CD8-positive, alpha-beta memory T cell (primary cell): ENCODE measurements around the gene HLCS. TPM values are rescaled to one million over a fixed set of nuclear protein-coding genes. Genes with fewer than 3 reads are reported as not detected.

ENCODE experiments used
- CTCF ChIA-PET: fragments of 350-600 bp; sonication (Branson Sonifier 250); formaldehyde crosslinking; loops from one replicate; lab custom pipeline; 2021; ENCODE audit warnings: antibody characterized with exemption; lab: Charles Lee
- POLR2A ChIA-PET: fragments of 350-600 bp; sonication (Branson Sonifier 250); formaldehyde crosslinking; loops from one replicate; lab custom pipeline; 2021; ENCODE audit warnings: antibody characterized with exemption; lab: Charles Lee
- DNase-seq, 5 donors: peaks; one replicate each; pipeline versions ENCODE4 v3.0.0 to v3.0.0-alpha.2; 2020 to 2022; ENCODE audit warnings: mixed read lengths in 1 of 5
- H3K27ac ChIP-seq: one replicate; pipeline ENCODE4 v1.7.0; 2013; ENCODE audit warnings: low read depth, mild to moderate bottlenecking, low read length, moderate library complexity
- H3K27me3 ChIP-seq: 2 replicates; pipeline ENCODE4 v1.7.0; 2013; ENCODE audit warnings: low read length, mild to moderate bottlenecking; ENCODE audit not compliant: insufficient read depth, poor library complexity, severe bottlenecking
- H3K36me3 ChIP-seq: 2 replicates; pipeline ENCODE4 v1.7.0; 2013; ENCODE audit warnings: mild to moderate bottlenecking, low read length, moderate library complexity; ENCODE audit not compliant: insufficient read depth
- H3K4me1 ChIP-seq: 2 replicates; pipeline ENCODE4 v1.7.0; 2013; ENCODE audit warnings: mild to moderate bottlenecking, low read length, moderate library complexity; ENCODE audit not compliant: insufficient read depth
- H3K4me3 ChIP-seq: 2 replicates; pipeline ENCODE4 v1.7.0; 2013; ENCODE audit warnings: mild to moderate bottlenecking, low read length
- H3K9me3 ChIP-seq: 2 replicates; pipeline ENCODE4 v1.7.0; 2013; ENCODE audit warnings: mild to moderate bottlenecking, low read length
- H3K27ac Mint-ChIP-seq, 8 donors: one replicate each; pipeline ENCODE4 v1.8.0; 2020 to 2021; ENCODE audit warnings: mixed read lengths in 8 of 8, mild to moderate bottlenecking in 6 of 8, inconsistent platforms in 3 of 8, moderate library complexity in 3 of 8
- H3K27me3 Mint-ChIP-seq, 2 donors: one replicate each; pipeline ENCODE4 v1.8.0; 2020 to 2021; ENCODE audit warnings: mixed read lengths in 2 of 2, mild to moderate bottlenecking in 1 of 2, moderate library complexity in 1 of 2
- H3K36me3 Mint-ChIP-seq, 3 donors: one replicate each; pipeline ENCODE4 v1.8.0; 2020 to 2021; ENCODE audit warnings: mixed read lengths in 3 of 3, inconsistent platforms in 1 of 3, mild to moderate bottlenecking in 1 of 3
- H3K4me1 Mint-ChIP-seq, 3 donors: one replicate each; pipeline ENCODE4 v1.8.0; 2020 to 2021; ENCODE audit warnings: mixed read lengths in 3 of 3, inconsistent platforms in 1 of 3, mild to moderate bottlenecking in 1 of 3
- H3K4me3 Mint-ChIP-seq, 7 donors: one replicate each; pipeline ENCODE4 v1.8.0; 2020 to 2021; ENCODE audit warnings: mixed read lengths in 7 of 7, mild to moderate bottlenecking in 6 of 7, moderate library complexity in 4 of 7, inconsistent platforms in 2 of 7
- H3K9me3 Mint-ChIP-seq, 5 donors: one replicate each; pipeline ENCODE4 v1.8.0; 2020 to 2022; ENCODE audit warnings: mixed read lengths in 5 of 5, mild to moderate bottlenecking in 3 of 5, moderate library complexity in 2 of 5, inconsistent platforms in 1 of 5
- polyA plus RNA-seq: library from polyadenylated mRNA; unstranded; fragments of 300-500 nt; fragmentation: Illumina TruSeq; gene quantifications from one replicate; pipeline ENCODE4 v1.2.3, GENCODE V29; 2021
- total RNA-seq, 2 experiments: library from RNA; stranded (reverse); gene quantifications; one replicate each; pipeline ENCODE4 v1.2.3, GENCODE V29; 2021

HLCS gene
- total and polyA plus RNA-seq, 3 experiments from 2014 or later, result 12.7 to 14.7 (median 13.4) TPM

DNA sequence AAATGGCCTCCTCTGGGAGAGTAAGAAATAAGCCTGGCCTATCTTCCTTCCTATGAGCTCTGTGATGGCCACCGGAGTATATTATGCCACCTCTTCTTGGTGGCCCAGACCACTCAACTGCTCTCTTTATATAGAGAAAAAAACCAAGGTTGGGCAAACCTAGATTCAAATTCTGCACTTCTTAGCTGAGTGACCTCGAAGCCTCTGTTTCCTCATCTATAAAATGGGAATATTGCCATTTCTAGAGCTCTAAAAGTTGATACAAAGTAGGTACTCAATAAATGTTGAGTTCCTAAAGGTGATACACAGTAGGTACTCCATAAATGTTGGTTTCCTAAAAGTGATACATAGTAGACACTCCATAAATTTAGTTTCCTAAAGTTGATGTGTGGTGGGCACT lies 120.7 kb downstream of the HLCS start:
- H3K27ac Mint-ChIP-seq, result no peak overlapping the region
- H3K4me1 ChIP-seq, result no peaks in the 10 kb centered on the region
- DNase-seq, result no peak
- H3K4me3 ChIP-seq, result no peak overlapping the region
- H3K4me1 Mint-ChIP-seq, result peaks cover 0 to 6% (median 0%) of the 10 kb centered on the region in 3 donors
- no peaks in the 10 kb centered on the region for H3K27me3 Mint-ChIP-seq
- H3K9me3 ChIP-seq, result no peaks in the 10 kb centered on the region
- H3K4me3 Mint-ChIP-seq, result no peak overlapping the region
- H3K9me3 Mint-ChIP-seq, result no peaks in the 10 kb centered on the region
- H3K36me3 ChIP-seq, result no peaks in the 10 kb centered on the region
- no peaks in the 10 kb centered on the region for H3K27me3 ChIP-seq
- peaks cover 2 to 11% (median 9%) of the 10 kb centered on the region in 3 donors for H3K36me3 Mint-ChIP-seq
- ChIA-PET POLR2A (no interaction called here), CTCF (no interaction called here)
- H3K27ac ChIP-seq, result no peak overlapping the region

DNA sequence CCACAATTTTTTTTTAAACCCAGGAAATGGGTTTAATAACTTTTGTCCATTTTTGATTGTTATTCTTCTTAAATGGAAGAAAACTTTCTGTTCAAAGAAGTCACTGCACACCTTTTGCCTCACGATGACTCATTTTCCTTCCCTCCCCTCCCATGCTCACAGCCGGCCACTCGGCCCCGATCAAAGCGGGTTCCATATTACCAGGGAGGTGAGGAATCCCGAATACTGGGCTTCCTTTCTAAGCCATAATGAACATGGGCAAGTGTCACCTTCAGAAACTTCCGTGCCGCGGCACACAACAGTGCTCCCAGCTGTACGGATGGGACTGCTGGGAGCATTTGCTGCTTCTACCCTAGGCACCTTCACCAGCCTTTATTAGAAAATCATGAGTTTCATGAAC lies 121.4 kb downstream of the HLCS start:
- Mint-ChIP-seq H3K36me3 (peaks cover 2 to 11% (median 9%) of the 10 kb centered on the region in 3 donors), H3K9me3 (no peaks in the 10 kb centered on the region), H3K4me1 (peaks cover 0 to 6% (median 0%) of the 10 kb centered on the region in 3 donors), H3K4me3 (no peak overlapping the region), H3K27ac (no peak overlapping the region), H3K27me3 (no peaks in the 10 kb centered on the region)
- H3K36me3 ChIP-seq, result no peaks in the 10 kb centered on the region
- no peaks in the 10 kb centered on the region for H3K27me3 ChIP-seq
- DNase-seq, result no peak
- ChIA-PET CTCF (no interaction called here), POLR2A (no interaction called here)
- no peaks in the 10 kb centered on the region for H3K9me3 ChIP-seq
- H3K4me1 ChIP-seq, result no peaks in the 10 kb centered on the region
- no peak overlapping the region for H3K27ac ChIP-seq
- H3K4me3 ChIP-seq, result no peak overlapping the region

DNA sequence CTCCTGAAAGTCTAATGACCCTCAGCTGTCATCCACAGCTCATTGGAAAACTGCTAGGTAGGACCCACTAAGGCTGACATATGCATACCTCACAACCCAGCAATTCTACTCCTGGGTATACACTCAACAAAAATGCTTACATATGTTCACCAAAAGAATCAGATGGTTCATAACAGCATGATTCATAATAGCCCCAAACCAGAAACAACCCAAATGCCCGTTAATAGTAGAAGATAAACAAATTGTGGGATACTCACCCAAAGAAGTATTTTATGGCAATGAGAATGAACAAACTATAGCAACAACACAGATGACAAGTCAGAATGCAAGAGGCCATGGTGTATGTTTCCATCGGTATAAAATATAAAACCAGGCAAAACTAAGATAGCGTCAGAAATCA lies 124.6 kb downstream of the HLCS start:
- no peak overlapping the region for H3K4me3 ChIP-seq
- H3K36me3 Mint-ChIP-seq, result peaks cover 2 to 11% (median 6%) of the 10 kb centered on the region in 3 donors
- no peak overlapping the region for H3K4me3 Mint-ChIP-seq
- ChIA-PET CTCF (no interaction called here), POLR2A (no interaction called here)
- peaks cover 0 to 6% (median 0%) of the 10 kb centered on the region in 3 donors for H3K4me1 Mint-ChIP-seq
- no peaks in the 10 kb centered on the region for H3K9me3 Mint-ChIP-seq
- H3K27ac ChIP-seq, result no peak overlapping the region
- no peaks in the 10 kb centered on the region for H3K9me3 ChIP-seq
- H3K4me1 ChIP-seq, result no peaks in the 10 kb centered on the region
- H3K36me3 ChIP-seq, result no peaks in the 10 kb centered on the region
- DNase-seq, result no peak
- no peaks in the 10 kb centered on the region for H3K27me3 Mint-ChIP-seq
- no peaks in the 10 kb centered on the region for H3K27me3 ChIP-seq
- H3K27ac Mint-ChIP-seq, result no peak overlapping the region

DNA sequence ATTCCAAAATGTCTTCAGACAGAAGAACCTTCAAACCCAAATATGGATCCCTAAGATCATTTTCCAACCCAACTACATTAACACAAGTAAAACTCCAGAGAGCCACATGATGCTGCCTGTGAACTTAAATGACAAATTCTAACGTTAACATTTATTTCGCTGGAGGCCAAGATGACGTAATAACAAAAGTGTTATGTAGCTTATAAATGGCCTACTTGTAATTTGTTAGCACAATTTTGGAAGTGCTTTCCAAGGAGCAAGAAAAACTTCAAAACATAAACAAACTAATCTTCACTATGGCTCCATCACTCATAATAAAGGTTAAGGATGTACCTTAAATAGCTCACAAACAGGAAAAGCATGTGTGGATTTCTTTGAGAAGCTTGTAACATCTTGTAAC lies 126.7 kb downstream of the HLCS start:
- Histone ChIP-seq H3K4me1 (no peaks in the 10 kb centered on the region), H3K9me3 (no peaks in the 10 kb centered on the region), H3K4me3 (no peak overlapping the region), H3K36me3 (no peaks in the 10 kb centered on the region), H3K27me3 (no peaks in the 10 kb centered on the region), H3K27ac (no peak overlapping the region)
- ChIA-PET POLR2A (no interaction called here), CTCF (no interaction called here)
- H3K4me3 Mint-ChIP-seq, result no peak overlapping the region
- H3K4me1 Mint-ChIP-seq, result no peaks in the 10 kb centered on the region
- H3K9me3 Mint-ChIP-seq, result no peaks in the 10 kb centered on the region
- H3K27me3 Mint-ChIP-seq, result no peaks in the 10 kb centered on the region
- no peak for DNase-seq
- H3K36me3 Mint-ChIP-seq, result peaks cover 2 to 16% (median 6%) of the 10 kb centered on the region in 3 donors
- H3K27ac Mint-ChIP-seq, result no peak overlapping the region

DNA sequence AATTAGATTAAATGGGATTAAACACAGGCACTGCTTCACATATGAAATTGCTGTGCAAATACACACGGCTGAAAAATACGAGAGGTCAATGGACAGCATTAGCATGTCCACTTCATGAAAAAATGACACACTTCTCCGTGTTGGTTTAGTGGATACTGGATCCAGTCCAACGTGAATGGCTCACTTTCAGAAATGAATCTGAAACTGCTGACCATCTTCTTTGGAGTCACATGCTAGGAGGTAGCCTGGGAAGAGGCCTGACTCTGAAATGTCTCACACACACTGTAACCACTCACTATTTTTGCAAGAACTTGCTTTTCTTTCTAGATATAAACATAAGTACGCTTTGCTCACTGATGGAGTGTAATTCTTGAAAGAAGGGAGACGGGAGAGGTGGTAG lies 127.3 kb downstream of the HLCS start:
- Histone ChIP-seq H3K27me3 (no peaks in the 10 kb centered on the region), H3K4me3 (no peak overlapping the region), H3K27ac (no peak overlapping the region), H3K36me3 (no peaks in the 10 kb centered on the region), H3K4me1 (no peaks in the 10 kb centered on the region), H3K9me3 (no peaks in the 10 kb centered on the region)
- ChIA-PET POLR2A (no interaction called here), CTCF (no interaction called here)
- H3K27me3 Mint-ChIP-seq, result no peaks in the 10 kb centered on the region
- no peaks in the 10 kb centered on the region for H3K9me3 Mint-ChIP-seq
- H3K36me3 Mint-ChIP-seq, result peaks cover 3 to 16% (median 6%) of the 10 kb centered on the region in 3 donors
- no peak overlapping the region for H3K27ac Mint-ChIP-seq
- no peak overlapping the region for H3K4me3 Mint-ChIP-seq
- DNase-seq, result no peak
- no peaks in the 10 kb centered on the region for H3K4me1 Mint-ChIP-seq

DNA sequence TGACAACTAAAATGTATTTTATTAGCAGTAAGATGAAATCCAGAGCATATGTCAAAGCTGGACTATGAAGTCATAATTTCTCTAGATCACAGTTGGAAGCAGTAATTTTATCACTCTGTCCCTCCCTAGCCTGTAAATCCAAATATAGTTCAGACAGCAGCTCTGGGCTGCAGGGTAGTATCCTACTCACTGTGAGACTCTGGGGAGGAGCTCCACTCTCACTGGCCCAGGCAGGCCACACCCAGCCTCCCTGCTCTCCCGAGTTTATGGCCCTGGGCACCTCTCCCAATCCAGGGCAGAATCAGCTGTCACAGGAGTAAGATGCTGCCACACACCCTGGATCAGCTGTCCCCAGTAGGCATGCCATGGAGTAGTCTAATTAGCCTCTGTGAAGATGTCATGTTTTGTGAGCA lies 131.1 kb downstream of the HLCS start:
- Histone ChIP-seq H3K27me3 (no peaks in the 10 kb centered on the region), H3K9me3 (no peaks in the 10 kb centered on the region), H3K4me3 (no peak overlapping the region), H3K4me1 (no peaks in the 10 kb centered on the region), H3K36me3 (no peaks in the 10 kb centered on the region), H3K27ac (no peak overlapping the region)
- Mint-ChIP-seq H3K9me3 (no peaks in the 10 kb centered on the region), H3K27ac (peak overlapping the region in 1 of 8 donors; percentile 47), H3K4me3 (no peak overlapping the region), H3K27me3 (no peaks in the 10 kb centered on the region), H3K36me3 (peaks cover 1 to 5% (median 5%) of the 10 kb centered on the region in 3 donors), H3K4me1 (peaks cover 4 to 8% (median 4%) of the 10 kb centered on the region in 3 donors)
- ChIA-PET CTCF (no interaction called here), POLR2A (no interaction called here)
- no peak for DNase-seq

DNA sequence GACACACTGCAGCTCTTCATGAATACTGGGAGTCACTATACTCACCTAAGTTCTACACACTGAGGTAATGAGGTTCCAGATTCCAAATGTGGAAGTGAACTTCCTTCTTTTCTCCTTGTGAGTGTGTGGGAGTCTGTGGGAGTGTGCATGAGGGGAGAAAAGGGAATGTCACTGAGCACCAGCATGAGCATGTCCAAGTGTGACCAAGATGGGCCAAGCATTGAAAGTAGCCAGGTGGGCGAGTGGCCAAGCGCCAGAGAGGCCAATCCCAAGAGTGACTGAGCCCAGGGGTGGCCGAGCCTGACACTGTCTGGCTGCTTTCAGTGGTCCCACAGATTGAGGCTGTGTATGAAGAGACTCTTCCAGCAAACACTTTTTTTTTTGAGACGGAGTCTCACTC lies 132.3 kb downstream of the HLCS start:
- CTCF ChIA-PET, result no interaction called here
- no peak for DNase-seq
- no peaks in the 10 kb centered on the region for H3K27me3 Mint-ChIP-seq

DNA sequence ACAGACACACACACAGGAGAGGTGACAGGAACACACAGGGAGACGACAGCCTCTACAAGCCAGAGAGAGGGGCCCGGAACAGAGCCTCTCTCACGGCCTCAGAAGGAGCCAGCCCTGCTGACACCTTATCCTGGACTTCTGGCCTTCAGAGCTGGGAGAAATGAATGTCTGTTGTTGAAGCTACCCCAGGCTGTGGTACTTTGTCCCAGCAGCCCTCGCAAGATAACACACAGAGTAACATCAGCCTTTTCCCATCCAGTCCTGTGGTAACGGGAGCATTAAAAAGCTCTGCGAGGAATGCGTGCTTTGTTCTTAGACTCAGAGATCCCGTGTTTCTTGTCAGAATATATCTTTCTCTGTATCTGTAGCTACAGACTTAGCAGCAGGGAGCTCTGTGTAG lies 136.4 kb downstream of the HLCS start:
- no peaks in the 10 kb centered on the region for H3K4me1 ChIP-seq
- H3K36me3 ChIP-seq, result no peaks in the 10 kb centered on the region
- Mint-ChIP-seq H3K9me3 (no peaks in the 10 kb centered on the region), H3K4me1 (peaks cover 4 to 8% (median 4%) of the 10 kb centered on the region in 3 donors), H3K27ac (peak overlapping the region in 1 of 8 donors; percentile 84), H3K36me3 (peaks cover under 1 to 9% (median 7%) of the 10 kb centered on the region in 3 donors), H3K4me3 (no peak overlapping the region), H3K27me3 (no peaks in the 10 kb centered on the region)
- no peak overlapping the region for H3K27ac ChIP-seq
- no peaks in the 10 kb centered on the region for H3K9me3 ChIP-seq
- ChIA-PET CTCF (no interaction called here), POLR2A (interaction anchor here (0.6 kb wide), 1 partner anchor 195 kb away, joined by 8 read pairs; no protein-coding TSS in a partner anchor)
- DNase-seq, result no peak
- H3K4me3 ChIP-seq, result no peak overlapping the region
- H3K27me3 ChIP-seq, result no peaks in the 10 kb centered on the region

More for the DNA sequence above, 132.3 kb downstream of the HLCS start:
- Histone ChIP-seq H3K27me3 (no peaks in the 10 kb centered on the region), H3K27ac (no peak overlapping the region), H3K4me3 (no peak overlapping the region), H3K4me1 (no peaks in the 10 kb centered on the region), H3K9me3 (no peaks in the 10 kb centered on the region), H3K36me3 (no peaks in the 10 kb centered on the region)
- H3K27ac Mint-ChIP-seq, result no peak overlapping the region
- peaks cover 4 to 8% (median 4%) of the 10 kb centered on the region in 3 donors for H3K4me1 Mint-ChIP-seq
- no peak overlapping the region for H3K4me3 Mint-ChIP-seq
- H3K9me3 Mint-ChIP-seq, result no peaks in the 10 kb centered on the region
- POLR2A ChIA-PET, result no interaction called here
- H3K36me3 Mint-ChIP-seq, result peaks cover 1 to 5% (median 5%) of the 10 kb centered on the region in 3 donors
